IPS-18c (cell line): ENCODE results near the gene ISCA1.
"Not testable (repeated sequence)": the region's sequence is repeated elsewhere in the genome, so short reads cannot be mapped to it uniquely, and the experiment has no call there.

Experiments used
- H3K4me3 ChIP-seq: 2 replicates; pipeline ENCODE4 v1.7.0; 2013; ENCODE audit warnings: low read depth, mild to moderate bottlenecking, low read length, moderate library complexity; ENCODE audit not compliant: insufficient read depth
- H3K9me3 ChIP-seq: one replicate; pipeline ENCODE4 v1.6.1; 2013; ENCODE audit warnings: mild to moderate bottlenecking, low read length, moderate library complexity; ENCODE audit not compliant: control insufficient read depth, insufficient read depth

Gene ISCA1

GRCh38 chr9:86290341-86290740, 8.0 kb upstream of the ISCA1 start:
- not testable (repeated sequence) for H3K9me3 ChIP-seq, H3K4me3 ChIP-seq

- Histone ChIP-seq H3K4me3 (no peak overlapping the region), H3K9me3 (no peaks in the 10 kb centered on the region)
Observed at GRCh38 chr9:86288499-86289198, 6.3 kb upstream of the ISCA1 start.

DNA sequence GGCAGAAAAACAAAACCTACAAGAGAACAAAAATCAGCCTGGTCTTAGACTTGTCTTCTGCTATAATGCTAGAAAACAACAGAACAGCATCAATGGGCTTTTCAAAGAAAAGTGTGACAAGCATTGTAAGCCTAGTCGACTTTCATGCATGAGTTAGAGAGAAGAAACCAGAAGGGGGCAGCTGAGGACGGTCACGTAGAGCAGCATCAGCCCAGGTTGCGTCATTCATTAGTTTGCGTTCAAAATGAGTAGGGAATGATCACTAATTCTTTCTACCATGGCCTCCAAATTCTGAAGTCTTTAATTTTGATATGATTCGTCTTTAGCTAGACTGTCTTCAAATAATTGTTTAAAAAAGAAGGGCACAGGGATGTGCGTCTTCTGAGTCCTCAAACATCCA, 4.7 kb upstream of the ISCA1 start:
- Histone ChIP-seq H3K9me3 (no peaks in the 10 kb centered on the region), H3K4me3 (no peak overlapping the region)

DNA sequence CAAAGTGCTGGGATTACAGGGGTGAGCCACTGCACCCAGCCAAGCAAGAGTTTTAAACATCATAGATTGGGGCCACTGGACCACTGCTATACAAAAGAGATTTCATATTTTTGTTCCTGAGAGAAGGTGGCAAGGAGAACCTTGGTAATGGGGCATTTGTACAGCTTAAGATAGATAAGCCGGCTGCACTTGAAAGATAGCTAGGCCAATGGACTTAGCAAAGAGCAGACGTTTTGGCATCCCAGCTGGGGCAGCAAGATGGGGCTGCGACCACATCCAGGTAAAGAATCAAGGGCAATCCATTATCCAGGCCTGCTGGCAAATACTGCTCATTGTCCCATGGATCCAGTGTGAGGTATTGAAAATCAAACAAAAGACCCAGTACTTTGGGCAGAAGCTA, 3.9 kb upstream of the ISCA1 start:
- Histone ChIP-seq H3K4me3 (no peak overlapping the region), H3K9me3 (no peaks in the 10 kb centered on the region)

DNA sequence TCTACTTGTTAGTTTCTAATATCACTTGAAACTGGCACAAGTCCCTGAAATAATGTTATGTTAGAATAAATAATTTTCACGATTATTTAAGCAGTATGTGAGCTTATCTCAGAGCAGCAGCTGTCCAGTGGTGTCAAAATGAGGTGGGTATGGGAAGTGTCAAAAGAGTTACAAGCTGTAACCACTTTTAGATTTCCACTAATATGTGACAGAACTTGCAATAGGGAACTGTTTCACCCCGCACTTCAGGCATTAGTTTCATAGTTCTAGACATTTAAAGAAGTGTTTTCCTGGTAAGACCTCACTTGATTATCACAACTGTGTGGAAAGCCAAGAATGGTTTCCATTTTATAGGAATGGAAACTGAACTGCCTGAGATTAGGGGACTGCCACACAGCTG, 2.9 kb upstream of the ISCA1 start:
- Histone ChIP-seq H3K4me3 (no peak overlapping the region), H3K9me3 (no peaks in the 10 kb centered on the region)

DNA sequence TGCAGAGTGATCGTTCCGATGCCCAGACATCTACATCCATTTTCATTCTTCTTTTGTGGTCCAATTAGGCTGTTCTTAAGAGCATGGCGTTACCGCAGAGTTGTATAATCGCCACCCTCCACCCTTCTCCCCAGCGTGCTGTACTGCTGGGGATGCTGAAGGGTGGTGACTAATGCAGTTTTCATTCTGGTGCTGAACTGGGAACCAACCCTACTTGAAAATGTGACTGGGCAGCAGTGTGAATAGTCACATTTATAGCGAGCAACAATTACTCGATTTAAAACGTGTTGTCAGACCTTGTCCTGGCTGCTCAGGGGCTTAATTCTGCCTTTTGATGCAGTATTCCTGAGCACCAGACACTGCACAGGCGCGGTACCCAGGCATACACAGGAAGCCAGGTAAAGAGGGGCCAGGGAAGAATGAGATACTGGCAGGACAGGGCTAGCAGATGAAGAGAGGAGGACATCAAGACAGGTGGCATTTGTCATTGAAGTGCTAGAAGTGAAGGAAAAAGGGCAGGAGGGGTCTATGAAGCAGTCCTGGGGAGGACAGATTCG, 719 bp upstream of the ISCA1 start:
- H3K4me3 ChIP-seq: peak overlapping the region; percentile 97
- H3K9me3 ChIP-seq: no peaks in the 10 kb centered on the region

GRCh38 chr9:86281593-86282076, 703 bp downstream of the ISCA1 start:
- no peaks in the 10 kb centered on the region for H3K9me3 ChIP-seq
- peak overlapping the region; percentile 97 for H3K4me3 ChIP-seq

DNA sequence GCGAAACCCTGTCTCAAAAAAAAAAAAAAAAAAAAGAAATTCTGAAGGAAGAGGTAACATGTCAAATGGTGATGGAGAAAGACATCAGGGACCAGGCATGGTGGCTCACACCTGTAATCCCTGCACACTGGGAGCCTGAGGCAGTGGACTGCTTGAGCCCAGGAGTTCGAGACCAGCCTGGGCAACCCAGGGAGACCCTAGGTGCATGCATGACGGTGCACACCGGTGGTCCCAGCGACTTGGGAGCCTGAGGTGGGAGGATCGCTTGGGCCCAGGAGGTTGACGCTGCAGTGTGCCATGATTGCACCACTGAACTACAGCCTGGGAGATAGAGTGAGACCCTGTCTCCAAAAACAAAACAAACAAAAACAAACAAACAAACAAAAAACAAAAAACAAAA, 1.8 kb downstream of the ISCA1 start:
- Histone ChIP-seq H3K9me3 (no peaks in the 10 kb centered on the region), H3K4me3 (peak overlapping the region; percentile 15; the same call in 1 of the 2 replicates)

GRCh38 chr9:86279839-86280238, 2.5 kb downstream of the ISCA1 start:
- Histone ChIP-seq H3K9me3 (no peaks in the 10 kb centered on the region), H3K4me3 (no peak overlapping the region)

- Histone ChIP-seq H3K9me3 (no peaks in the 10 kb centered on the region), H3K4me3 (no peak overlapping the region)
Observed at GRCh38 chr9:86277072-86277471, 5.3 kb downstream of the ISCA1 start.

GRCh38 chr9:86275962-86276361, 6.4 kb downstream of the ISCA1 start:
- no peak overlapping the region for H3K4me3 ChIP-seq
- H3K9me3 ChIP-seq: no peaks in the 10 kb centered on the region

- Histone ChIP-seq H3K9me3 (no peaks in the 10 kb centered on the region), H3K4me3 (no peak overlapping the region)
Observed at GRCh38 chr9:86274821-86275643, 7.3 kb downstream of the ISCA1 start.

DNA sequence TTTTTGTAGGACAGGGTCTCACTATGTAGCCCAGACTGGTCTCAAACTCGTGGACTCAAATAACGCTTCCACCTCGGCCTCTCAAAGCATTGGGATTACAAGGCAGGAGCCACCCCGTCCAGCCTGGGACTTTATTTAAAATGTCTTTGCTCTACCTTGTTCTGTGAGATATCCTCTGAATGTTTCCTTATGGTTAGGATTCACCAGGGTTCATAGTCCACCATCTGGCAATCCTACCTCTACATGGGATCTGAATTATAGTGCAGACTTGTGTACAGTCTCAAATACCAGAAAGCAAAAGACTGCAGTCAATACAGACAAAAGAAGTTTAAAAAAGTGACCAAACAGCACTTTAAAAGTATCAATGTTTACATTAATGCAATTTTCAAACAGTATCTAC, 10.1 kb downstream of the ISCA1 start:
- H3K4me3 ChIP-seq: no peak overlapping the region
- H3K9me3 ChIP-seq: no peaks in the 10 kb centered on the region

DNA sequence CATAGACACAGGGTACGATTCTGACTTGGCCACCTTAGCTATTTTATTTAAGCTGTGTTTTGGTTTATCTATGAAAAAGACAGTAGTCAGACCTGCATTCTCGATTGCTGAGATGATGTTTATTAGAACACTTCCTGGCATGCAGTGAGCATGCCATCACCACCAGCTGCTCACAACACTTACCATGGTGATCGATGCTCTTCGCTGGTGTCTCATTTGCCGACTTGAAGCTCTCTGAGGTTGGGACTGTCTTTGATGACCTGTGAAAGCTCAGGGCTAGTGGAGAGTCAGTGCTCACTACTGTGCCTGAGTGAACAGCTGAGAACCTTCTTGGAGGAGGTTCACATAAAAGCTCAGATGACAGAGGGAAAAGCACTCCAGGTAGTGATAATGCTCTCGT, 18.5 kb downstream of the ISCA1 start:
- no peak overlapping the region for H3K4me3 ChIP-seq
- H3K9me3 ChIP-seq: no peaks in the 10 kb centered on the region

DNA sequence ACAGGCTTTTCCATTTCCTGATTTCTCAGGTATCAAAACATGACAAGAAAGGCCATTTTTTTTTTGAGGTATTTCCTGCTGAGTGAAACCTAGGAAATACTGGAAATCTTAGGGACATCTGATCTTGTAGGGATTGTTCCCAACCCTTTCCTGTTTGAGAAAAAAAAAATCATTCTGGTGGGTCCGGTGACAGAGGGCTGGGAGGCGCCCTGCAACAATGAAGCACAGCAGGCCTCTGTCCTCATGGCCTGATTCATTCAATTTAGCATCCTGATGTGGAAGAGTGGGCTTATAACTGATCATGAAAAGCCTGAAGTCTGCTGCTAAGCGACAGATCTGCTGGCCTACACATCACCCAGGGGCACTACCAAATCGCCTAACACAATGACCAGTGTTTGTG, 19.8 kb downstream of the ISCA1 start:
- no peaks in the 10 kb centered on the region for H3K9me3 ChIP-seq

DNA sequence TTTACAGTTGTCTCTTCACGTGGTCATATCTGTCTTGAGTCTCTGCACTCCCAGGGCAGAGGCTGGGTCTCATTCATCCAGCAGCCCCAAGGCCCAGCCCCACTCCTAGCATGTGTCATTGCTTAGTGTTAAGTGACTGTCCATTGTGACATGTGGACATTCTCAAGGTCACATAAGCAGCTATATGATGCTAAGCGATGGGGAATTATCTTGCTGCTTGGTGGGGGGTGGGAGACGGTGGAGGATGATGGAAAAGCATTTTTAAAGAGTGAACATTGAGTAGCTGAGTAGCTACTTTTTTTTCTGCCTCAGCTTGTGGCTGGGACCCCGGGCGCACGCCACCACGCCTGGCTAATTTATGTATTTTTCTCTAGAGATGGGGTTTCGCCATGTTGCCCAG, 22.8 kb downstream of the ISCA1 start, which contains the start of gene C9orf153:
TSS of gene C9orf153 (minus strand) at position 101 of the 400 bp plus-strand sequence. CDS start 30,054 bp downstream, outside the sequence.
- no peak within 1 kb of the TSS for H3K4me3 ChIP-seq

More for the DNA sequence above, 19.8 kb downstream of the ISCA1 start:
- H3K4me3 ChIP-seq: no peak overlapping the region

DNA sequence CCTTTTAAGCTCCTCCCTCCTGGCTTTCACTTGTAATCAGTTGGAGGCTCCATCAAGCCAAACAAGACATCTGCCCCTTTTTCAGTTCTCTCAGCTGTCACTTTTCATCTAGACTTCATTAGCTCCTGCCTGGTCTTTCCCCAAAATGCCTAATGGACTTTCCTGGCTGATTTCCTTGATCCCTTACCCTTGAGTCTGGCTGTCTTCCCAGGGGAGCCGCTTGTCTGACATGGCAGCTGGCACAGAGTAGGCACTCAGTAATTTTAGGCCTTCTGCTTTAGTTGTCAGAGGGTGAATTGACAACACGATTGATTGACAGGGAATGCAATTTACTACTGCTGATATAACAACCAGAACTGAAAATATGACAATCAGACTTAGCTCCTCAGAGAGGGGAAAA, 24.9 kb downstream of the ISCA1 start:
- no peak overlapping the region for H3K4me3 ChIP-seq
- no peaks in the 10 kb centered on the region for H3K9me3 ChIP-seq

More for the DNA sequence above, 22.8 kb downstream of the ISCA1 start, which contains the start of gene C9orf153:
- H3K9me3 ChIP-seq: no peaks in the 10 kb centered on the region

DNA sequence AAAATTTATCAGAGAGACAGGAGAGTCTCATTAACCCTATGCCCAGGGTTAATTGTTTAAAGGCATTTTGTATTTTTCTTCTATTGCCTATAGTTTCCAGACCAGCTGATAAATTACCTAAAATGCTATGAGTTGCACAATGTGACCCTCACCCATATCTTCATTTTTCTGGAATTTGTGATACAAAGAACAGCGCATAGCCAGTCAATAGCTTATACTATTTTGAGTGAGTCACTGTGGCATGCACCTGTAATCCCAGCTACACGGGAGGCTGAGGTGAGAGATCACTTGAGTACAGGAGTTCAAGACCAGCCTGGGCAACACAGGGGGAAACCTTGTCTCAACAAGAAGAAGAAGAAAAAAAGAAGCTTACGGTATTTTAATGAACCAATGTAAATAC, 25.7 kb downstream of the ISCA1 start:
- no peaks in the 10 kb centered on the region for H3K9me3 ChIP-seq

More for the DNA sequence above, 25.7 kb downstream of the ISCA1 start:
- no peak overlapping the region for H3K4me3 ChIP-seq
